ENCODE data around the gene PIEZO2. TPM values are rescaled to one million over a fixed set of nuclear protein-coding genes. Genes with fewer than 3 reads are reported as not detected.

Gene PIEZO2
- total RNA-seq, 1 experiment from 2014 or later: 3.0 TPM

DNA sequence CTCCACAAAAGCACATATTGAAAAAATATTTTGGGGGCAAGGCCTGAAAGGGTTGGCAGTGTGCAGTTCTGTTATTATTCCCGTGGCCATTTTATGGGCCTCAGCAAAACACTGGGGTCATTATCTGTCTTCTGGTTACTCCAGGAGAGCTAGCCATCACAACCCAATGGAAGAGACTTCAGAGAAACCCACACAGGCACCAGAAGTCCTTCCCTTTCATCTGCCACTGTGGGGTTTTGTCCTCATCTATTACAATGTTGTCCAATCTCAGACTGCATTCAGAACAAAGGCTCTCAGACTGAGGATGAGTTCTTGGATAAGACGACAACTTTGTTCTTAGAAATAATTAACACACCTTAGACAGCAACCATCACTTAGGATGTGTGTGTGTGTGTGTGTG lies 98.4 kb downstream of the PIEZO2 start:
- DNase-seq: no peak
- H3K27me3 ChIP-seq (ENCODE audit: control insufficient read depth, insufficient read depth, low read length): no peaks in the 10 kb centered on the region
- H3K36me3 ChIP-seq (replicated peaks; ENCODE audit: control insufficient read depth, insufficient read depth, low read length): no peaks in the 10 kb centered on the region
- no peak overlapping the region for H3K4me3 ChIP-seq (ENCODE audit: insufficient read depth, low read depth, low read length)

DNA sequence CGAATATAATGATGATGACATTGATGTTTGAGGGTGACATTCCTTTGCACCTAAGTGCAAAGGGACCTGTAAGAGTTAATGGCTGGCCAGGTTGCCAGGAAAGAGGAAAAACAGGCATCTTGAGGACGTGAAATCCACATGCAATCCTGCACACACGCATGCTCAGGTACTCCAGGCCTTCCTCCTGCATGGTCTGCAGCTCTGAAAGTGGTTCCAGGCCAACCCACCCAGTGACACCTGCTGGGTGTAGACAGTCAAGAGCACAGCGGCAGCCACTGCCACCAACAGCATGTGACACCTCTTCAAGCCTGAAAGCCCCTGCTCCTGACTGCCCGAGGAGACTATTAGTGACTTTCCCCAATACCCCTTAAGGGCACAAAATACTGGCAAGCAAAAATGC lies 101.6 kb downstream of the PIEZO2 start:
- no peak for DNase-seq
- Histone ChIP-seq H3K27me3 (ENCODE audit: control insufficient read depth, insufficient read depth, low read length) (no peaks in the 10 kb centered on the region), H3K36me3 (replicated peaks; ENCODE audit: control insufficient read depth, insufficient read depth, low read length) (no peaks in the 10 kb centered on the region), H3K4me3 (ENCODE audit: insufficient read depth, low read depth, low read length) (no peak overlapping the region)

DNA sequence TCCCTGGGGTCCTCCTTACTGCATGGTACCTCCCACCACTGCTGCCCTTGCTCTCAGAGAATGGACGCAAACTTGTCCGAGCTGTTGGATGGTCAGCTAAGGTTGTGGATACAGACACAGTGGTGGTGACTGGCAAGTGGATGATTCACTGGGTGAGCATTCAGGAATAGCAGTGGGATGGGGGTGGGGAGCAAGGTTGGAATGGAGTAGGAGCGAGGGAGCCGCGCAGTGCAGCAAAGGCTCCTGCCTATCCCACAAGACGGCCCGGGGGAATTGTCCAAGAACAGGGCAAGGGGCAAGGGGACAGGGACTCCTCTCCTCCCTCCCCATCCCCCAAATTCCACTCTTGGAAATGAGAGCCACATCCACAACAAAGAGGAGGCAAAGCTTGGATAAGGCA lies 102.2 kb downstream of the PIEZO2 start:
- no peak for DNase-seq
- Histone ChIP-seq H3K36me3 (replicated peaks; ENCODE audit: control insufficient read depth, insufficient read depth, low read length) (no peaks in the 10 kb centered on the region), H3K27me3 (ENCODE audit: control insufficient read depth, insufficient read depth, low read length) (no peaks in the 10 kb centered on the region), H3K4me3 (ENCODE audit: insufficient read depth, low read depth, low read length) (no peak overlapping the region)

DNA sequence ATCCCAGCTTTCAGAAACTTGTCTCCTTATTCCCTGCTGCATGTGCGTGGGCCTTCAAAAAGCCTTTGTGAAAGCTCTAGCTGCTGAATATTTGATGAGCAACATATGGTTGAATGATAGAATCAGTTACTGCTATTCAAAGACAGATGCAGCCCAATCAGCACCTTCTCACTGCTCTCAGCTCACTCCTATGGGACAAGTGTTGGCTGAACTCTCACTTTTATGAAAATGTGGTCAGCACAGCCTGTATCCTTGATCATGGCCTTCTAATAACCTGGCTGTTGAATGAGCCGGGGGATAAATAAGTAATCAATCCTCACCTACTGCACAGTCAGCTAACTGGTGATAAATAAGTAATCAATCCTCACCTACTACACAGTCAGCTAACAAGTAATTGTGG lies 103.2 kb downstream of the PIEZO2 start:
- Histone ChIP-seq H3K36me3 (replicated peaks; ENCODE audit: control insufficient read depth, insufficient read depth, low read length) (no peaks in the 10 kb centered on the region), H3K27me3 (ENCODE audit: control insufficient read depth, insufficient read depth, low read length) (no peaks in the 10 kb centered on the region), H3K4me3 (ENCODE audit: insufficient read depth, low read depth, low read length) (no peak overlapping the region)
- DNase-seq: no peak

DNA sequence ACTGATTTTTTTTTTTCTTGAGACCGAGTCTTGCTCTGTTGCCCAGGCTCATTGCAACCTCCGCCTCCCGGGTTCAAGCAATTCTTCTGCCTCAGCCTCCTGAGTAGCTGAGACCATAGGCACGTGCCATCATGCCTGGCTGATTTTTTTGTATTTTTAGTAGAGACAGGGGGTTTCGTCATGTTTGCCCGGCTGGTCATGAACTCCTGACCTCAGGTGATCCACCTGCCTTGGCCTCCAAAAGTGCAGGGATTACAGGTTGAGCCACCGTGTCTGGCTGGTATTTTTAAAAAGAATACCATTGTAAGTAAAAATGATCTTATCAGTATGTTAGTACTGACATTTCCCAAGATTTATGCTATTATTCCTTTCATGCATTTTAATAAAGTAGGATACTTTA lies 105.7 kb downstream of the PIEZO2 start:
- Histone ChIP-seq H3K27me3 (ENCODE audit: control insufficient read depth, insufficient read depth, low read length) (no peaks in the 10 kb centered on the region), H3K36me3 (replicated peaks; ENCODE audit: control insufficient read depth, insufficient read depth, low read length) (no peaks in the 10 kb centered on the region), H3K4me3 (ENCODE audit: insufficient read depth, low read depth, low read length) (no peak overlapping the region)
- no peak for DNase-seq

DNA sequence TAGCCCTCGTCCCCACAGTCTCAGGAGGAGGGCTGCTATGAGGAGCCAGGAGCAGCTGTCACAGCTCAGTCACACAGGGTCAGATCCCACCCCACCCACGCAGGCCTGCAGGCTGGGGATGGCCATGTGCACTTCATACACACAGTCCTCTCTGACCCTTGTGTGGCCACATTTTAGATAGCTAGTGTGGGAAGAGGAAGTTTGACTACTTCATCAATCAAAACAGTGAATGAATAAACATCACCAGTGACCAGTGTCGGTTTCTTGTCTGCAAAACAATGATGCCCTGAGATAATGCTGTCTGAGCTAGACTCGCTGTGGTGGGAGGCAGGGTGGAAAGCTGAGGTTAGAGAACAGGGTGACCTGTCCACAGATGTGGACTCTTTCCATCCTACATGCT lies 107.1 kb downstream of the PIEZO2 start:
- H3K36me3 ChIP-seq (replicated peaks; ENCODE audit: control insufficient read depth, insufficient read depth, low read length): no peaks in the 10 kb centered on the region
- H3K27me3 ChIP-seq (ENCODE audit: control insufficient read depth, insufficient read depth, low read length): no peaks in the 10 kb centered on the region
- DNase-seq: no peak
- no peak overlapping the region for H3K4me3 ChIP-seq (ENCODE audit: insufficient read depth, low read depth, low read length)

DNA sequence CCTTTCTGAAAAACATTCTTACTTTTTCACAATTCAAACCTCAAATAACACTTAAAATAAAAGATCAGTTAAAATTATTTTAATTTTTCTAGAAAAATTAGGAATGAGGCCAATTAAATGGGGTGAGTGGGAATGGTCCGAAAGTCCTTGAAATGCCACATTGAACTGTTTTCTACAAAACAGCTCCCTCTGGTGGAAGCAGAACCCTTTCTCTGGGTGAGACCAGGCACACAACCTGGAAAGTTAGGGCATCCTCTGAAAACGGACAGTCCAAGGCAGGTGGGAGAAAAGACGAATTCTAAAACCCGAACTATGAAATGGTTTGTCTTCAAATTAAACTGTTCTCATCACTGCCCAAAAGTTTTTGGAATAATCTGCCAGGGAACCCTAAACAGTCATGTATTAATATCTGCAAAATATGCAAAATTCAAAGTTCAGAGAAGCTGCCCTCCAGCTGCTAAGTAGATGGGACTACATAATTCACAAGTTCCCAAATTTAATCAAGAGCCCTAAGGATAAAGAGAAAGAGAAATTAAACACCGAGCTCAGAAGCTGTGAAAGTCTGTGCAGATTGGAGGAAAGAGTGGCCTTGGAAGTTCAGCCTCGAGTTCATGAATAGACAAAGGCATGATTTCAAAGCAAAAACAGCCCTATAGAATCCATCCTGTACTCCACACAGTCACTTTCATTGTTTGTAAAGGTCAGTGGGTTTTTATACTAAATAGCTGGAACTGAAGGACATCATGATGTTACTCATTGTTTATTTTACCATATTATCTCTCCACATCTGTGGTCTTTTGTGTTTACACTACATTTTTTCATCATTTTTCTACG lies 108.3 kb downstream of the PIEZO2 start:
- peak; percentile 73 for DNase-seq
- Histone ChIP-seq H3K27me3 (ENCODE audit: control insufficient read depth, insufficient read depth, low read length) (no peaks in the 10 kb centered on the region), H3K36me3 (replicated peaks; ENCODE audit: control insufficient read depth, insufficient read depth, low read length) (no peaks in the 10 kb centered on the region), H3K4me3 (ENCODE audit: insufficient read depth, low read depth, low read length) (no peak overlapping the region)

DNA sequence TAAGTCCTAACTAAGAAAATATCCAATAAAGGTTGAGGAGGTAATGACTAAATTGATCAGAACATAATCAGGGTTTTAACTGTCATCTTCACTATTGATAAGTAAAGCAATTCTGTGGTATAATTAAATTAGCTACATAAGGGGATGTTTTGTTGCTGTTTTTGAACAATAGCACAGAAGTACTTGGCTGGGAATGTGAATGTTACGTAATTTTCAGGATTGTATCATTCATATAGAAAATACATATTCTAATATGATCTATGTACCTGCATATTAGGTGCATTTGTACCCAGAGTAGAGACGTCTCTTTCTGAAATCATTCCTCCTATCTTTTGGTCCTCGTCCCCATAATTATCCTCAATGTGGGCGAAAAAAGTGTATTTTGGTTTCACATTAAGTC lies 109.0 kb downstream of the PIEZO2 start:
- no peaks in the 10 kb centered on the region for H3K27me3 ChIP-seq (ENCODE audit: control insufficient read depth, insufficient read depth, low read length)

DNA sequence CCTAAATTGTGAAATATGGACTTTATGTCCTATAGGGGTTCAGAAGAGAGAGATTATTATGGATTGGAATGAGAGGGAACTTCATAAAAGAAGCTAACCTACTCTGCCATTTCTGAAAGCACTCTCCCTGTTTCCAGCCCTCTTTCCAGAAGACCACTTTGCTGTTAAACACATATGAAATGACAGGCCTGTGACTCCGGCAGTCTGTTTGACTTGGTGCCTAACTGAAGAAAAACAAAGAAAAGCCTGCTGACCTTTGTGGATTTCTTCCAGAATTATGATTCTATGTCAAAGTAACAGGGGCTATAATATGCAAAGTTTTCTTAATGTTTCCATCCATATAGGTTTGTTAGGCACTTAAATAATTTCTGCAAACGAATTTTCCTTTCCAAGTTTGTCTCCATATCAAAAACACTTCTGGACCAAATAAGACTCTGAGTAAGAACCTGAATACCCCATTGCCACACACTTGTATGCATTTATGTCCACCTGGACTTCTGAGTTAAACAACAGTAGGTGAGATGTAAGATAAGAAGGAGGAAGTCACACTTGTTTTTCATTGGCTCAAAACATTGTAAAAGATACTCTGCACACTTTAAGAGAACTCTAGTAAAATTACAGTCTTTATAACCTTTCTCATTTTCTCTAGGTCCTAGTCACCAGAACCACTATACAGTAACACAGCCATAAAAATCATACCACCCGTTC lies 111.7 kb downstream of the PIEZO2 start:
- no peak for DNase-seq
- Histone ChIP-seq H3K27me3 (ENCODE audit: control insufficient read depth, insufficient read depth, low read length) (no peaks in the 10 kb centered on the region), H3K4me3 (ENCODE audit: insufficient read depth, low read depth, low read length) (no peak overlapping the region), H3K36me3 (replicated peaks; ENCODE audit: control insufficient read depth, insufficient read depth, low read length) (no peaks in the 10 kb centered on the region)

More for the DNA sequence above, 109.0 kb downstream of the PIEZO2 start:
- H3K4me3 ChIP-seq (ENCODE audit: insufficient read depth, low read depth, low read length): no peak overlapping the region
- no peaks in the 10 kb centered on the region for H3K36me3 ChIP-seq (replicated peaks; ENCODE audit: control insufficient read depth, insufficient read depth, low read length)
- no peak for DNase-seq

DNA sequence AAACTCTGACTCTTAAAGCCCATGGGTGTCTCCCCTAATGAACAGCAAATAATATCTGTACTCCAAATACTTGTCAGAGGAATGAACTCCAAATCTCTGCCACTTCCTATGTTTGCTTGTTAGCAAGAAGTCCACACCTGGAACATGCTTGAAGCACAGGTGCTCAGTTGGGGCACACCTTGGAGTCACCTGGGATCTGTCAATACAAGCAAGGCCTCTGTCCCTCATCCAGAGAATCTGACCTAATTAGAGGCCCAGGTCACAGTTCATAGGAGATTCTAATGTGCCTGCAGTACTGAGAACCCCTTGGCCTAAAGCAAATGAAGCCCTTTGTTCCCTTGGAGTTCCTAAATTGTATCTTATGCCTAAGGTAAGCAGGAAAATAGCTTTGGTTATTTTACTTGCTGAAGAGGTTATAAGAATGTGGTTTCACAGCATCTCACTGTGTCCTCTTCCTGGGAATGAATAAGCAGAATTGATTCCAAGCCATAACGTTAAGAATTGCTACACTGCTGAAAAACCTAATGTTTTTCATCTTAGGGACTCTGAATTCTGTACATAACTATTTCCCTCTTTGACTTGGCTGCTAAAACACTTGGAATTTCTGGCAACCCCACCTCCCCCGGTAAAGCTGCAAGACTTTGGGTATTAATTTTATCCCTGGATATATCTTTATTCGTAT lies 113.4 kb downstream of the PIEZO2 start:
- no peaks in the 10 kb centered on the region for H3K27me3 ChIP-seq (ENCODE audit: control insufficient read depth, insufficient read depth, low read length)
- H3K4me3 ChIP-seq (ENCODE audit: insufficient read depth, low read depth, low read length): no peak overlapping the region
- no peak for DNase-seq
- H3K36me3 ChIP-seq (replicated peaks; ENCODE audit: control insufficient read depth, insufficient read depth, low read length): no peaks in the 10 kb centered on the region

DNA sequence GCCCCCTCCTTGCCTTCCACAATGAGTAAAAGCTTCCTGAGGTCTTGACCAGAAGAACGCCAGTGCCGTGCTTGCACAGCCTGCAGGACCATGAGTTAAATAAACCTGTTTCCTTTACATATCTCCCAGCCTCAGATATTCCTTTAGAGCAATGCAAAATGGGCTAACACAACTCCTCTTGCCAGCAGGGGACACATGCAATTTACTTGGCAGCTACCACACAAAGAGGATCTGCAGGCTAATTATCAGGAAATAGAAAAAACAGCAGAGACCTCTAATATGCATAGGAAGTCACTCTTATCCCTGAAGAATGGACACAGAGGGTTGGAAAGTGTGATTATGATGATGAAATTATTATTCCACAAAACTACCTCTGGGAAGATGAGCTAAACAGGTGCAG lies 114.0 kb downstream of the PIEZO2 start:
- H3K36me3 ChIP-seq (replicated peaks; ENCODE audit: control insufficient read depth, insufficient read depth, low read length): no peaks in the 10 kb centered on the region
- DNase-seq: no peak
- no peak overlapping the region for H3K4me3 ChIP-seq (ENCODE audit: insufficient read depth, low read depth, low read length)
- H3K27me3 ChIP-seq (ENCODE audit: control insufficient read depth, insufficient read depth, low read length): no peaks in the 10 kb centered on the region

DNA sequence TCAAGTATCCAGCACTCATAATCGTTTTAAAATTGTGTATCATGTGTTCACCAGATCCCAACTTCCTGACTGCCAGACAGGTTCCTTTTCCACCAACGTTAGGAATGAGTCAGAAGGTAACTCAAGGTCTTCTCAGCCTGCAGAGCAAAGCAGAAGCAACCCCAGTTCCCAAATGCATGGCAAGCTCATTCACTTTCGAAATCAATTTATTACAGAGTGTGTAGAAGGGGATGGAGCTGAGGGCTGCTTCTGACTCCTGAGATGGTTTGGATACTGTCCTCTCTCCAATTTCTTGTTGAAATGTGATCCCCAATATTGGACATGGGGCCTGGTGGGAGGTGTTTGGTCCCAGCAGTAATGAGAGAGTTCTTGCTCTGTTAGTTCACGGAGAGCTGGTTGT lies 114.5 kb downstream of the PIEZO2 start:
- Histone ChIP-seq H3K36me3 (replicated peaks; ENCODE audit: control insufficient read depth, insufficient read depth, low read length) (no peaks in the 10 kb centered on the region), H3K27me3 (ENCODE audit: control insufficient read depth, insufficient read depth, low read length) (no peaks in the 10 kb centered on the region)

DNA sequence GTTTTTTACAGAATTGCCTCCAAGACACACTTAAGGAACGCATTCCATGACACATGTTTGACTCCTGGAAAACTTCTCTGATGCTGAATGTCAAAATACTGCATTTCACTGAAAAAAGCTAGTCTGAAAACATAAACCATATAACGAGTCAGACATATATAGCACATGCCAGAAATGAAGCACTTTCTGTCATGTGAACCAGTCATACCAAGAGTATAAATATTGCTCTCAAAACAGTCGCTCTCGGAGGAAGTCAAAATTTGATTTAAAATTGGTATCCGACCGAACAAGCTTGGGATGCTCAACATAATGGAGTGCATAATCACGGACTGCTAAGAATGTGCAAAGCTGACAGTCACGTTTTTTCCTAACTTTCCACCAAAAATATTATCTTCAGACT lies 115.9 kb downstream of the PIEZO2 start:
- H3K4me3 ChIP-seq (ENCODE audit: insufficient read depth, low read depth, low read length): no peak overlapping the region
- H3K27me3 ChIP-seq (ENCODE audit: control insufficient read depth, insufficient read depth, low read length): no peaks in the 10 kb centered on the region
- DNase-seq: no peak
- no peaks in the 10 kb centered on the region for H3K36me3 ChIP-seq (replicated peaks; ENCODE audit: control insufficient read depth, insufficient read depth, low read length)

More for the DNA sequence above, 114.5 kb downstream of the PIEZO2 start:
- H3K4me3 ChIP-seq (ENCODE audit: insufficient read depth, low read depth, low read length): no peak overlapping the region
- no peak for DNase-seq

DNA sequence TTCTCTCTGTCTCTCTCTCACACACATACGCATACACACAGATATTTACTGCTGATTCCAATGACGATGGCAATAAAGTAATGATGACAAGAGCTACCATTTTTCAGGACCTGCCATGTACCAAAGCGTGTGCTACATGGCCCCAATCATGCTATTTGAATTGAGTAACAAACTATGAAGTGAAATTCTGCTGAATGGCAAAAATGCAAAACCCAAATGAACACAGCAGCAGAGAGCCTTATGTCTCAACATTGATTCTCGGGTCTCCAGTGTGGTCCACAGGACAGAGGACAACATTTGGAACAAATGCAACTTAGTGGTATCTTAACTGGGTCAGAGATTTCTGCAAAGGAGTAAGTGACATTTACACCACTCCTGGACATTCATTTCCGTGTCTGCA lies 117.4 kb downstream of the PIEZO2 start:
- DNase-seq: no peak
- Histone ChIP-seq H3K36me3 (replicated peaks; ENCODE audit: control insufficient read depth, insufficient read depth, low read length) (no peaks in the 10 kb centered on the region), H3K27me3 (ENCODE audit: control insufficient read depth, insufficient read depth, low read length) (no peaks in the 10 kb centered on the region), H3K4me3 (ENCODE audit: insufficient read depth, low read depth, low read length) (no peak overlapping the region)

DNA sequence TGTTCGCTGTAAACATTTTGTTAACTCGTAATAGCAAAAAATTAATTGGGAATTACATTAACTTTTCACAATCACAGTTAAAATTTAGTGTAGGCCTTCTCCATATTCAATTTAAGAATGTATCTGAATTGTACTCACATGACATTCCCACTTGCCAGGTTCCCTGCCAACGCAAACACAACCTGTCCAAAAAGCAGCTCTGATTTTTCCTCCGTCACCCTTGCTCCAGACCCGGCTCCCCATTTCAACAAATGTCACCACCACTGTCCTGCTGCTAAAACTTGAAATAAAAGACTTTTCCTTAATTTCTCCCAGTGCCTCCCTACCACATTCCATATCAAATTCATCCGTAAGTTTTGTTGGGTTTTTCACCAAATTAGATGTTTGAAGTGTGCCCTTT lies 120.3 kb downstream of the PIEZO2 start:
- no peak for DNase-seq
- H3K36me3 ChIP-seq (replicated peaks; ENCODE audit: control insufficient read depth, insufficient read depth, low read length): no peaks in the 10 kb centered on the region
- H3K4me3 ChIP-seq (ENCODE audit: insufficient read depth, low read depth, low read length): no peak overlapping the region
- H3K27me3 ChIP-seq (ENCODE audit: control insufficient read depth, insufficient read depth, low read length): no peaks in the 10 kb centered on the region

Measured in H7 (cell line).